Adipocyte (in vitro differentiated cells): ENCODE measurements around the gene CENPB.

Experiments
- DNase-seq: peaks from one replicate; pipeline ENCODE4 v3.0.0-alpha.2; 2015; ENCODE audit warnings: low read depth
- H3K27me3 ChIP-seq: replicated peaks from 2 replicates; pipeline ENCODE4 v1.7.0; 2013; ENCODE audit warnings: mild to moderate bottlenecking, low read length, moderate library complexity; ENCODE audit not compliant: control insufficient read depth, insufficient read depth
- H3K36me3 ChIP-seq: 2 replicates; pipeline ENCODE4 v1.7.0; 2013; ENCODE audit warnings: low read length, mild to moderate bottlenecking, moderate library complexity; ENCODE audit not compliant: control insufficient read depth, insufficient read depth, severe bottlenecking
- H3K4me1 ChIP-seq: 2 replicates; pipeline ENCODE4 v1.7.0; 2013; ENCODE audit warnings: mild to moderate bottlenecking, low read length, moderate library complexity; ENCODE audit not compliant: control insufficient read depth, insufficient read depth
- H3K4me3 ChIP-seq: 2 replicates; pipeline ENCODE4 v1.7.0; 2013; ENCODE audit warnings: mild to moderate bottlenecking, low read length, moderate library complexity
- H3K9ac ChIP-seq: 2 replicates; pipeline ENCODE4 v1.7.0; 2013; ENCODE audit warnings: mild to moderate bottlenecking, low read length, moderate library complexity
- H3K9me3 ChIP-seq: 2 replicates; pipeline ENCODE4 v1.7.0; 2013; ENCODE audit warnings: mild to moderate bottlenecking, low read length, moderate library complexity; ENCODE audit not compliant: control insufficient read depth

CENPB gene

DNA sequence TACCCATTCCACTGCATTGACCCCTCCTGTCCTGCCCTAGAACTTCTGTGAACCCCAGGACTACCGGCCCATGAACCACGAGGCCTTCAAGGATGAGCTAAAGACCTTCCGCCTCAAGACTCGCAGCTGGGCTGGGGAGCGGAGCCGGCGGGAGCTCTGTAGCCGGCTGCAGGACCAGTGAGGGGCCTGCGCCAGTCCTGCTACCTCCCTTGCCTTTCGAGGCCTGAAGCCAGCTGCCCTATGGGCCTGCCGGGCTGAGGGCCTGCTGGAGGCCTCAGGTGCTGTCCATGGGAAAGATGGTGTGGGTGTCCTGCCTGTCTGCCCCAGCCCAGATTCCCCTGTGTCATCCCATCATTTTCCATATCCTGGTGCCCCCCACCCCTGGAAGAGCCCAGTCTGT, 18.2 kb upstream of the CENPB start:
- no peak for DNase-seq
- Histone ChIP-seq H3K4me3 (no peak overlapping the region), H3K9me3 (no peaks in the 10 kb centered on the region), H3K9ac (peak overlapping the region; percentile 68), H3K27me3 (no peaks in the 10 kb centered on the region), H3K36me3 (peaks cover 38% of the 10 kb centered on the region), H3K4me1 (peaks cover 37% of the 10 kb centered on the region)

- no peak overlapping the region for H3K9ac ChIP-seq
- no peak for DNase-seq
- no peaks in the 10 kb centered on the region for H3K9me3 ChIP-seq
- no peak overlapping the region for H3K4me3 ChIP-seq
- no peaks in the 10 kb centered on the region for H3K27me3 ChIP-seq
- H3K4me1 ChIP-seq: peaks cover 36% of the 10 kb centered on the region
- peaks cover 38% of the 10 kb centered on the region for H3K36me3 ChIP-seq
Observed at GRCh38 chr20:3804254-3804751, 17.8 kb upstream of the CENPB start.

DNA sequence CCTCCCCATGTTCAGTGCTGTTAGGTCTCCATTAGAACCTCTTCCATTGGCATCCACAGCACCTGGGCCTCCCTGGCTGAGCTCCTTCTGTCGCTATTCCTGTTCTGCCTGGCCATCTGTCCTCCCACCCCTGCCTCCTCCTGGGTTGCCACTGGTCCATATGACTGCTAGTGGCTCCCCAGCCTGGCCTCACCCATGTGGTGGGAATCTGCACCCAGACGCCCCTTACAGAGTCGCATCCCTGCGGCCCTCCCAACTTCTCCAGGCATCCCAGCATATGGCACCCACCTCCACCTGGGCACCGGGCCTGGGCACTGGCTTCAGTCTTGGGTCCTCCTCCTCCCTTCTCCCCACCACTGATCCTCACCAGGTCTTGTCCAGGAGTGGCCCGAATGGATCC, 17.3 kb upstream of the CENPB start:
- peaks cover 40% of the 10 kb centered on the region for H3K36me3 ChIP-seq
- H3K27me3 ChIP-seq: no peaks in the 10 kb centered on the region
- no peak for DNase-seq
- peaks cover 36% of the 10 kb centered on the region for H3K4me1 ChIP-seq
- no peak overlapping the region for H3K4me3 ChIP-seq
- H3K9ac ChIP-seq: no peak overlapping the region
- no peaks in the 10 kb centered on the region for H3K9me3 ChIP-seq

DNA sequence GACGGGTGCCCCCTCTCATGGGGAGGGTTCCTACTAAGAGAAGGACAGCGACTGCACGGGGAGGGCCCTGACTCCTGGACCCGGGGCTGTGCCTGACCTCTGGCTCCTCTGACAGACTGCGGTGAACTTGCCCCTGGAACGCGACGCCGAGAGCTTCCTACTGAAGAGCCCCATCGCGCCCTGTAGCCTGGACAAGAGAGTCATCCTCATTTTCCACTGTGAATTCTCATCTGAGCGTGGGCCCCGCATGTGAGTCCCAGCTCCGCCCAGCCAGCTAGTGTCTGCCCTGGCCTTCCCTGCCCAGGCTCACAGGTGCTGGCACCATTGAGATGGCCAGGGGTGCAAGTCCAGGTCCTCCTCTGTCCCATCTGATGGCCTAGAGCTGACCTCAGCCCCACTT, 16.7 kb upstream of the CENPB start:
- no peak overlapping the region for H3K9ac ChIP-seq
- no peaks in the 10 kb centered on the region for H3K9me3 ChIP-seq
- peaks cover 42% of the 10 kb centered on the region for H3K36me3 ChIP-seq
- DNase-seq: no peak
- H3K4me3 ChIP-seq: no peak overlapping the region
- peaks cover 34% of the 10 kb centered on the region for H3K4me1 ChIP-seq
- no peaks in the 10 kb centered on the region for H3K27me3 ChIP-seq

- DNase-seq: no peak
- Histone ChIP-seq H3K9me3 (no peaks in the 10 kb centered on the region), H3K4me1 (peaks cover 34% of the 10 kb centered on the region), H3K4me3 (no peak overlapping the region), H3K27me3 (no peaks in the 10 kb centered on the region), H3K9ac (no peak overlapping the region), H3K36me3 (peaks cover 42% of the 10 kb centered on the region)
Observed at GRCh38 chr20:3802524-3803239, 16.1 kb upstream of the CENPB start.

- H3K9ac ChIP-seq: no peak overlapping the region
- no peaks in the 10 kb centered on the region for H3K9me3 ChIP-seq
- H3K4me3 ChIP-seq: no peak overlapping the region
- no peaks in the 10 kb centered on the region for H3K27me3 ChIP-seq
- H3K36me3 ChIP-seq: peaks cover 42% of the 10 kb centered on the region
- H3K4me1 ChIP-seq: peaks cover 34% of the 10 kb centered on the region
- no peak for DNase-seq
Observed at GRCh38 chr20:3801846-3802245, 15.3 kb upstream of the CENPB start.

GRCh38 chr20:3801299-3801698, 14.8 kb upstream of the CENPB start:
- peaks cover 42% of the 10 kb centered on the region for H3K36me3 ChIP-seq

DNA sequence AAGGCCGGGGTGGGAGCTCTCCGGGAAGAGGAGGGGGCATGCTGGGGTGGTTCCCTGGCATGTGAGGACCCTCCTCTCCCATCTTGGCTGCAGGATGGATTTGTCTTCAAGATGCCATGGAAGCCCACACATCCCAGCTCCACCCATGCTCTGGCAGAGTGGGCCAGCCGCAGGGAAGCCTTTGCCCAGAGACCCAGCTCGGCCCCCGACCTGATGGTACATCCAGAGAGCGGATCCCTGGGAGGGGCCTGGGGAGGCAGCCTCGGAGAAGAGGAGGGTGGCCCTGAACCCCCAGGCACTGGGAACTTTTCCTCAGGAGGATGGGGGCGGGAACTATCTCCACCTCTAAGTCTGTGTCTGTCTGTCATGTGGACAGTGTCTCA, 14.3 kb upstream of the CENPB start:
- no peak for DNase-seq
- Histone ChIP-seq H3K36me3 (peaks cover 42% of the 10 kb centered on the region), H3K9me3 (no peaks in the 10 kb centered on the region), H3K4me3 (no peak overlapping the region), H3K9ac (no peak overlapping the region), H3K27me3 (no peaks in the 10 kb centered on the region), H3K4me1 (peaks cover 31% of the 10 kb centered on the region)

More at GRCh38 chr20:3801299-3801698, 14.8 kb upstream of the CENPB start:
- Histone ChIP-seq H3K4me1 (peaks cover 36% of the 10 kb centered on the region), H3K9me3 (no peaks in the 10 kb centered on the region), H3K27me3 (no peaks in the 10 kb centered on the region), H3K9ac (no peak overlapping the region), H3K4me3 (no peak overlapping the region)
- no peak for DNase-seq

GRCh38 chr20:3800256-3800877, 13.8 kb upstream of the CENPB start:
- no peaks in the 10 kb centered on the region for H3K27me3 ChIP-seq
- no peak overlapping the region for H3K9ac ChIP-seq
- H3K4me3 ChIP-seq: no peak overlapping the region
- DNase-seq: no peak
- H3K9me3 ChIP-seq: no peaks in the 10 kb centered on the region
- H3K36me3 ChIP-seq: peaks cover 42% of the 10 kb centered on the region
- peaks cover 26% of the 10 kb centered on the region for H3K4me1 ChIP-seq

DNA sequence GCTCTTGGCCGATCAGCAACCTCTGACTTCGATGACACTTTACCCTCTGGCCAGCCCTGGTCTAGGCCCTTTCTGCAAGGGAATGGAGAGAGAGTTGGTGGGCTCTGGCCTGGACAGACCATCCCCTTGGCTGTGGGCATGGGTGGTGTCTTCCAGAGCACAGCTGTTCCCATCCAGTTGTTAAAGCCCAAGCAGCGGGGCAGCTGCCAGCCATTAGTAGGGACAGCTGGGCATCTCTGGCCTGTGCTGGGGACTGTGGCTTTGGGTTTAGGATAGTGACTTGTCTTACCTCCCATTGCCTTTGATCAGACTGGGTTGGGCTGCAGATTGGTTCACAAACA, 12.3 kb upstream of the CENPB start:
- Histone ChIP-seq H3K4me1 (peaks cover 21% of the 10 kb centered on the region), H3K9ac (no peak overlapping the region), H3K9me3 (no peaks in the 10 kb centered on the region), H3K27me3 (no peaks in the 10 kb centered on the region), H3K4me3 (no peak overlapping the region), H3K36me3 (peaks cover 42% of the 10 kb centered on the region)
- DNase-seq: no peak

- Histone ChIP-seq H3K4me1 (peaks cover 21% of the 10 kb centered on the region), H3K4me3 (peak overlapping the region; percentile 94), H3K9me3 (no peaks in the 10 kb centered on the region), H3K27me3 (no peaks in the 10 kb centered on the region), H3K9ac (peak overlapping the region; percentile 86), H3K36me3 (peaks cover 37% of the 10 kb centered on the region)
- DNase-seq: no peak
Observed at GRCh38 chr20:3798373-3798768, 11.8 kb upstream of the CENPB start.
